Jurkat, Clone E6-1 (cell line): ENCODE results near the gene UGT2B28.
"Not testable (repeated sequence)": the region's sequence is repeated elsewhere in the genome, so short reads cannot be mapped to it uniquely, and the experiment has no call there.

Source experiments
- DNase-seq: peaks from one replicate; pipeline ENCODE4 v3.0.0-alpha.2; 2011; ENCODE audit warnings: low read depth, low spot score
- H3K4me3 ChIP-seq: 2 replicates; pipeline ENCODE4 v1.5.1; 2011; ENCODE audit warnings: mild to moderate bottlenecking, low read length, control low read depth, moderate library complexity

Gene UGT2B28

GRCh38 chr4:69331304-69331703 is 51.0 kb downstream of the UGT2B28 start:
- H3K4me3 ChIP-seq, DNase-seq: not testable (repeated sequence)

GRCh38 chr4:69335485-69335884 is 55.2 kb downstream of the UGT2B28 start:
- not testable (repeated sequence) for H3K4me3 ChIP-seq, DNase-seq

- DNase-seq, H3K4me3 ChIP-seq: not testable (repeated sequence)
These were observed 62.8 kb downstream of the UGT2B28 start for GRCh38 chr4:69343114-69343513.

- not testable (repeated sequence) for DNase-seq, H3K4me3 ChIP-seq
These were observed 63.5 kb downstream of the UGT2B28 start for GRCh38 chr4:69343558-69344420.
